Liver (tissue), 9 donors: ENCODE data around the gene DEXI. TPM values are rescaled to one million over a fixed set of nuclear protein-coding genes. Genes with fewer than 3 reads are reported as not detected.

Experiments used
- DNase-seq: peaks from one replicate; pipeline ENCODE4 v3.0.0-alpha.2; 2017; ENCODE audit warnings: low spot score
- H3K27ac ChIP-seq, 2 donors: one replicate each; pipeline ENCODE4 v1.7.0; 2013; ENCODE audit warnings: inconsistent platforms in 2 of 2, low read length in 2 of 2, control low read depth in 1 of 2, low read depth in 1 of 2, mild to moderate bottlenecking in 1 of 2
- H3K27me3 ChIP-seq, 4 donors: one replicate each; pipeline versions ENCODE4 v1.6.1 to v1.7.0; 2013; ENCODE audit warnings: low read length in 3 of 4, inconsistent platforms in 1 of 4, mild to moderate bottlenecking in 1 of 4, moderate library complexity in 1 of 4; ENCODE audit not compliant: control insufficient read depth in 4 of 4, insufficient read depth in 4 of 4
- H3K36me3 ChIP-seq, 4 donors: one replicate each; pipeline versions ENCODE4 v1.6.1 to v1.7.0; 2013; ENCODE audit warnings: low read length in 3 of 4, mild to moderate bottlenecking in 3 of 4, low read depth in 1 of 4, moderate library complexity in 1 of 4; ENCODE audit not compliant: control insufficient read depth in 4 of 4, insufficient read depth in 3 of 4
- H3K4me1 ChIP-seq, 4 donors: one replicate each; pipeline versions ENCODE4 v1.6.1 to v1.7.0; 2013; ENCODE audit warnings: low read length in 3 of 4, mild to moderate bottlenecking in 3 of 4, moderate library complexity in 1 of 4; ENCODE audit not compliant: control insufficient read depth in 4 of 4, insufficient read depth in 4 of 4
- H3K4me3 ChIP-seq, 3 donors: one replicate each; pipeline versions ENCODE4 v1.6.1 to v1.7.0; 2013; ENCODE audit warnings: low read length in 3 of 3, control low read depth in 1 of 3, low read depth in 1 of 3, mild to moderate bottlenecking in 1 of 3
- H3K9ac ChIP-seq, 2 donors: one replicate each; pipeline ENCODE4 v1.7.0; 2013; ENCODE audit warnings: low read length in 2 of 2, mild to moderate bottlenecking in 2 of 2, moderate library complexity in 2 of 2, control low read depth in 1 of 2, low read depth in 1 of 2
- H3K9me3 ChIP-seq, 4 donors: one replicate each; pipeline versions ENCODE4 v1.6.1 to v1.7.0; 2013; ENCODE audit warnings: low read length in 3 of 4; ENCODE audit not compliant: control insufficient read depth in 4 of 4
- EGR1 ChIP-seq, 2 donors: IDR thresholded peaks; 2 replicates each; pipeline ENCODE4 v1.6.1; 2016 to 2018; ENCODE audit warnings: antibody characterized with exemption in 2 of 2, low read depth in 2 of 2
- FOXA1 ChIP-seq: IDR thresholded peaks from 2 replicates; pipeline ENCODE4 v1.6.1; 2016; ENCODE audit warnings: antibody characterized with exemption
- FOXA2 ChIP-seq: IDR thresholded peaks from 2 replicates; pipeline ENCODE4 v1.6.1; 2016; ENCODE audit warnings: antibody characterized with exemption
- GABPA ChIP-seq, 2 donors: IDR thresholded peaks in 1 of 2; conservative IDR thresholded peaks in 1 of 2; 2 replicates each; pipeline ENCODE4 v1.6.1; 2016; ENCODE audit warnings: antibody characterized with exemption in 2 of 2, mild to moderate bottlenecking in 1 of 2, moderate library complexity in 1 of 2
- HNF4A ChIP-seq, 2 donors: conservative IDR thresholded peaks; 2 replicates each; pipeline ENCODE4 v1.6.1; 2016; ENCODE audit warnings: antibody characterized with exemption in 2 of 2, mild to moderate bottlenecking in 2 of 2
- JUND ChIP-seq, 2 donors: IDR thresholded peaks; 2 replicates each; pipeline ENCODE4 v1.6.1; 2016; ENCODE audit warnings: antibody characterized with exemption in 2 of 2
- NR2F2 ChIP-seq: IDR thresholded peaks from 2 replicates; pipeline ENCODE4 v1.6.1; 2016; ENCODE audit warnings: antibody characterized with exemption
- RAD21 ChIP-seq, 2 donors: IDR thresholded peaks; 2 replicates each; pipeline ENCODE4 v1.6.1; 2016; ENCODE audit warnings: antibody characterized with exemption in 2 of 2, mild to moderate bottlenecking in 2 of 2
- REST ChIP-seq: IDR thresholded peaks from 2 replicates; pipeline ENCODE4 v1.6.1; 2016; ENCODE audit warnings: antibody characterized with exemption, mild to moderate bottlenecking
- RXRA ChIP-seq, 2 donors: IDR thresholded peaks; 2 replicates each; pipeline ENCODE4 v1.6.1; 2017 to 2018; ENCODE audit warnings: antibody characterized with exemption in 2 of 2, mild to moderate bottlenecking in 1 of 2
- SP1 ChIP-seq: IDR thresholded peaks from 2 replicates; pipeline ENCODE4 v1.6.1; 2018; ENCODE audit warnings: antibody characterized with exemption, mild to moderate bottlenecking
- TAF1 ChIP-seq: conservative IDR thresholded peaks from 2 replicates; pipeline ENCODE4 v1.6.1; 2016; ENCODE audit warnings: antibody characterized with exemption, mild to moderate bottlenecking
- YY1 ChIP-seq: IDR thresholded peaks from 2 replicates; pipeline ENCODE4 v1.6.1; 2016; ENCODE audit warnings: antibody characterized with exemption, mild to moderate bottlenecking
- WGBS: extraction: QIAGEN DNeasy Blood & Tissue Kit; methylation state at CpG from one replicate; pipeline ENCODE4 v1.1.7; 2013; 5-methylcytosine and 5-hydroxymethylcytosine counted together
- polyA plus RNA-seq, 2 donors: library from polyadenylated mRNA; stranded (reverse) in 1 of 2; unstranded in 1 of 2; fragments of 200-250 nt in 1 of 2; fragments of >200 nt in 1 of 2; fragmentation: Nextera tagmentation in 1 of 2; extraction: Ambion mirVana in 1 of 2; gene quantifications; one replicate each; pipeline versions ENCODE4 v1.2.1 to v1.2.3, GENCODE V29; 2013 to 2015
- total RNA-seq, 2 donors: library from RNA; depleted of rRNA; stranded (reverse); fragments of >200 nt; gene quantifications; one replicate each; pipeline ENCODE4 v1.2.3, GENCODE V29; 2014
- TF ChIP-seq, protein P1 (sequence below): fragments of 150-350 bp; IDR thresholded peaks from 2 replicates; pipeline ENCODE4 v1.5.1; 2017; ENCODE audit warnings: improper control_type of control experiment, low read depth, low read length; ENCODE audit not compliant: missing input control
- TF ChIP-seq, protein P2 (sequence below): IDR thresholded peaks from 2 replicates; pipeline ENCODE4 v1.6.1; 2016; ENCODE audit warnings: antibody characterized with exemption
- TF ChIP-seq, protein P3 (sequence below): IDR thresholded peaks from 2 replicates; pipeline ENCODE4 v1.6.1; 2016; ENCODE audit warnings: antibody characterized with exemption
- TF ChIP-seq, protein P4 (sequence below): IDR thresholded peaks from 2 replicates; pipeline ENCODE4 v1.6.1; 2016; ENCODE audit warnings: antibody characterized with exemption
- donor health status: healthy.
- donor health status: healthy.
- donor health status: healthy.
- donor health status: healthy.
- donor health status: healthy.

Gene DEXI
- total and polyA plus RNA-seq, 4 donors = 13.6 to 69.9 (median 41.8) TPM

DNA sequence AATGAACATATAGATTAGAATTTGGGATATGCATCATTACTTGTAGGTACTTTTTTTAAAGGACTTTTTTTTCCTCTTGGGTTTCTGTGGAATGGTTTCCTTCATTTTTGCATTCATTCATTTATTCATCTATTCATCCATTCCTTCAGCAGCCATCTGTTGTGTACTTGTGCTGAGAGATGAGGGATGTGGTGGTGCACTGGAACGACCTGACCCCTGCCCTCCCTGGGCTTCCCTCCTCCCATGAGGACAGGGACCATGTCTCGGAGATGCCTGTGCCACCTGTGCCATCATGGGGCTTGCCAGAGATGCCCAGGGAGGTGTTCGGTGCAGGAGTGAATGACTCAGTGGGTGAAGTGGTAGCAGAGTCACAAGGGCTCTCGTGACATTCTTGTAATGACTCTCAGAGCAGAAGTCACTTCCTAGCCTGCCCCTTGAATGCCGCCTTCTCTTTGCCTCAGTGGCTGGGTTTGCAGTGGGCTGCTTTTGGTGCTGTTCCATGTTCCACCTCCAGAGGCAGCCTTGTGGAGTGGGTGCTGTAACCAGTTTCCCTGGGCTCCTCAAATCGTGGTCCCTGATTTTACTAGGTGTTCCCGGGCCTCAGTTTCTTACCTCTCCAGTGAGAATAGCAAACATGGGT lies 46.0 kb upstream of the DEXI start:
- Histone ChIP-seq H3K4me1 (no peaks in the 10 kb centered on the region), H3K36me3 (peaks cover 0 to 16% (median 5%) of the 10 kb centered on the region in 4 donors), H3K9me3 (no peaks in the 10 kb centered on the region), H3K4me3 (no peak overlapping the region), H3K27me3 (no peaks in the 10 kb centered on the region), H3K27ac (no peak overlapping the region), H3K9ac (no peak overlapping the region)
- 69% methylated on average over 7 of the region's 7 CpGs for WGBS
- no peak for TF ChIP-seq JUND (IDR thresholded peaks at IDR 0.05)
- TF ChIP-seq, protein P1, sequence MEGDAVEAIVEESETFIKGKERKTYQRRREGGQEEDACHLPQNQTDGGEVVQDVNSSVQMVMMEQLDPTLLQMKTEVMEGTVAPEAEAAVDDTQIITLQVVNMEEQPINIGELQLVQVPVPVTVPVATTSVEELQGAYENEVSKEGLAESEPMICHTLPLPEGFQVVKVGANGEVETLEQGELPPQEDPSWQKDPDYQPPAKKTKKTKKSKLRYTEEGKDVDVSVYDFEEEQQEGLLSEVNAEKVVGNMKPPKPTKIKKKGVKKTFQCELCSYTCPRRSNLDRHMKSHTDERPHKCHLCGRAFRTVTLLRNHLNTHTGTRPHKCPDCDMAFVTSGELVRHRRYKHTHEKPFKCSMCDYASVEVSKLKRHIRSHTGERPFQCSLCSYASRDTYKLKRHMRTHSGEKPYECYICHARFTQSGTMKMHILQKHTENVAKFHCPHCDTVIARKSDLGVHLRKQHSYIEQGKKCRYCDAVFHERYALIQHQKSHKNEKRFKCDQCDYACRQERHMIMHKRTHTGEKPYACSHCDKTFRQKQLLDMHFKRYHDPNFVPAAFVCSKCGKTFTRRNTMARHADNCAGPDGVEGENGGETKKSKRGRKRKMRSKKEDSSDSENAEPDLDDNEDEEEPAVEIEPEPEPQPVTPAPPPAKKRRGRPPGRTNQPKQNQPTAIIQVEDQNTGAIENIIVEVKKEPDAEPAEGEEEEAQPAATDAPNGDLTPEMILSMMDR = peak; percentile 10
- TF ChIP-seq RAD21 (IDR thresholded peaks at IDR 0.05) = peak in 1 of 2 donors; percentile 20
- TF ChIP-seq RXRA (IDR thresholded peaks at IDR 0.05) = no peak
- no peak for TF ChIP-seq SP1
- no peak for TF ChIP-seq HNF4A (conservative IDR thresholded peaks at IDR 0.05)
- no peak for TF ChIP-seq FOXA1
- TF ChIP-seq, protein P2, sequence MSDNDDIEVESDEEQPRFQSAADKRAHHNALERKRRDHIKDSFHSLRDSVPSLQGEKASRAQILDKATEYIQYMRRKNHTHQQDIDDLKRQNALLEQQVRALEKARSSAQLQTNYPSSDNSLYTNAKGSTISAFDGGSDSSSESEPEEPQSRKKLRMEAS = no peak
- no peak for DNase-seq

DNA sequence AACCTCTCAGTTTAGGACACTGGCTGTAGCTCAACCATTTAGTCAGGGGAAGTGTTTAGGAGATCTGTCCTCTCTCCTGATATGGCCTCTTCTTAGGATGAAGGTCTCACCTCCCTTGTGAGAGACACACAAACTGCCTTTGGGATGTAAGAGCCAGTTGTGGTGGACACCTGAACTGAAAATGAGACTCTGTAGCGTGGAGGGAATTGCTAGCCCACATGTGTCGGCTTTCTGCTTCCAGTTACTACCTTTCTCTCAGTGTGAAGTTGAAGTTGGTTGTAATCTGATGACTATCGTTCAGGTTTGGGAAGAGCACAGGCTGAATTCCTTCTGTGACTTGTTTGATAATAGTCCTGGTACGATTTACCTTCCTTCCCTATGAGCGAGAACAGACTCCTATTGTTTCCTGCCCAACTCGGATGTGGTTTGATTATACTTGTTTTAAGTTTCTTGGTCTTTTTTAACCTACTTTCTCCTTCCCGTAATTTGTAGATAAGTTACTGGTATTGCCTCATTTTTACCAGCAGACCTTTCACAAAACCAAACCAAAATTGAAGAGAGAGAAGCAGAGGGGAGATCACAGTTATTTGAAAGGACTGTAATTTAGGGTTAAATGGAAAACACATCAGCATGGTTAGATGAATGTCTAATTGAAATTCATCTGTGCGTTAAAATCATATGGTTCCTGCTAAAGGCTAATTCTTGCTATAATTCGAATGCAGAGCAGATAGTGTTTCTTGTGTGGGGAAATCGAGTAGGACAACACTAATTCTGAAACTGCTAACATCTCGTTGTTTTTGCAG lies 45.3 kb upstream of the DEXI start:
- no peak overlapping the region for H3K27ac ChIP-seq
- WGBS = 86% methylated on average over 11 of the region's 11 CpGs

More for the DNA sequence above, 45.3 kb upstream of the DEXI start:
- Histone ChIP-seq H3K9ac (no peak overlapping the region), H3K27me3 (no peaks in the 10 kb centered on the region), H3K36me3 (peaks cover 0 to 13% (median 5%) of the 10 kb centered on the region in 4 donors), H3K4me3 (no peak overlapping the region), H3K4me1 (peaks cover 0 to 2% (median 0%) of the 10 kb centered on the region in 4 donors), H3K9me3 (no peaks in the 10 kb centered on the region)
- TF ChIP-seq EGR1 (IDR thresholded peaks at IDR 0.05; ENCODE audit: low read depth in 2 of 2) (no peak), RAD21 (IDR thresholded peaks at IDR 0.05) (no peak), REST (no peak), FOXA2 (no peak), HNF4A (conservative IDR thresholded peaks at IDR 0.05) (no peak), YY1 (no peak), NR2F2 (no peak), JUND (IDR thresholded peaks at IDR 0.05) (no peak), GABPA (IDR thresholded peaks at IDR 0.05 in 1 of 2, conservative IDR thresholded peaks at IDR 0.05 in 1 of 2) (no peak), FOXA1 (no peak), TAF1 (no peak)
- TF ChIP-seq, protein P3, sequence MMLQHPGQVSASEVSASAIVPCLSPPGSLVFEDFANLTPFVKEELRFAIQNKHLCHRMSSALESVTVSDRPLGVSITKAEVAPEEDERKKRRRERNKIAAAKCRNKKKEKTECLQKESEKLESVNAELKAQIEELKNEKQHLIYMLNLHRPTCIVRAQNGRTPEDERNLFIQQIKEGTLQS = no peak
- TF ChIP-seq, protein P1 = no peak
- TF ChIP-seq, protein P2 = no peak
- TF ChIP-seq, protein P4, sequence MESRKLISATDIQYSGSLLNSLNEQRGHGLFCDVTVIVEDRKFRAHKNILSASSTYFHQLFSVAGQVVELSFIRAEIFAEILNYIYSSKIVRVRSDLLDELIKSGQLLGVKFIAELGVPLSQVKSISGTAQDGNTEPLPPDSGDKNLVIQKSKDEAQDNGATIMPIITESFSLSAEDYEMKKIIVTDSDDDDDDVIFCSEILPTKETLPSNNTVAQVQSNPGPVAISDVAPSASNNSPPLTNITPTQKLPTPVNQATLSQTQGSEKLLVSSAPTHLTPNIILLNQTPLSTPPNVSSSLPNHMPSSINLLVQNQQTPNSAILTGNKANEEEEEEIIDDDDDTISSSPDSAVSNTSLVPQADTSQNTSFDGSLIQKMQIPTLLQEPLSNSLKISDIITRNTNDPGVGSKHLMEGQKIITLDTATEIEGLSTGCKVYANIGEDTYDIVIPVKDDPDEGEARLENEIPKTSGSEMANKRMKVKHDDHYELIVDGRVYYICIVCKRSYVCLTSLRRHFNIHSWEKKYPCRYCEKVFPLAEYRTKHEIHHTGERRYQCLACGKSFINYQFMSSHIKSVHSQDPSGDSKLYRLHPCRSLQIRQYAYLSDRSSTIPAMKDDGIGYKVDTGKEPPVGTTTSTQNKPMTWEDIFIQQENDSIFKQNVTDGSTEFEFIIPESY = no peak
- no peak for DNase-seq
